ENCODE data around the gene VIPR2.

GRCh38 chr7:159032322-159032721 is 112.3 kb downstream of the VIPR2 start:
- TF ChIP-seq CTCF (IDR thresholded peaks at IDR 0.05) (no peak), POLR2A (IDR thresholded peaks at IDR 0.05) (no peak), POLR2AphosphoS5 (IDR thresholded peaks at IDR 0.05) (no peak)
